Sciatic nerve (tissue), 2 donors: ENCODE measurements around the gene AGBL1. TPM values are rescaled to one million over a fixed set of nuclear protein-coding genes. Genes with fewer than 3 reads are reported as not detected.

Source experiments
- ATAC-seq: fragments of 200-7000 bp; cut with Tn5 transposase; one replicate; pipeline ENCODE4 v1.9.1; 2020; ENCODE audit warnings: mild to moderate bottlenecking, moderate library complexity
- DNase-seq: peaks from one replicate; pipeline ENCODE4 v3.0.0-alpha.2; 2020; ENCODE audit warnings: low spot score
- intact Hi-C: fragments of 100-400 bp; cut with DNase I; formaldehyde crosslinking; loops from one replicate; pipeline ENCODE4 v1.14.2; 2022
- total RNA-seq: library from RNA; stranded (reverse); fragmentation: NEBNext Ultra II Directional; extraction: Animal tissue kit (Norgen Biotek cat#: 25700); gene quantifications from one replicate; pipeline ENCODE4 v1.2.1, GENCODE V29; 2021
- donor health status: DM: no; HTN: no; CAD: no.
- donor health status: DM: no; HTN: no; CAD: no.

The AGBL1 gene
- total RNA-seq, 1 donor from 2014 or later = 0.49 TPM

DNA sequence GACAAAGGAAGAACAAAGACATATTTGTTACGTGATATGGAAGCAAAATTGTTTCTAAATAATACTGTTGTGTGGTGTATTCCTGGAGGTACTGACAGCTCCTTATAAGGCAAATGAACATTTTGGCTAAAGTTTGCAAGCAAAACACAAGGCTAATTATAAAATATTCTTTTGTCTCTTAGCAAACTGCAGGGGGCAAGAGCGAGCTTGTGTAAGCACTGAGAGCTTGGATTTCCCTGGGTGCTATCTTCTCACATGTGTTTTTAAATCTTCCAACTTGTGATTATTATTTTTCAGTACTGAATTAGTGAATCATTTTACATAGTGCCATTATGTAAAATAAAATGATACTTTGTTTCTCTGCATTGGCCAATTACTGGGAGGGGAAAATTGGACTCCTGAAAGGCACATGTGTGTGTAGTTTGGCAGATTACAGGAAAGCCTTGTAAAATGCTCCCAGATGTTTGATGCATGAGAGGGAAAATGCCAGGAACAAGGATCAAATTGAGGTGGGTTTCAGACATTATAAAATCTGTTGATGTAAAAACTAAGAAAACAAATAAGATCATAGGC lies 611.5 kb downstream of the AGBL1 start:
- intact Hi-C loops = no loop called here
- peak; percentile 51 for ATAC-seq
- DNase-seq = no peak

DNA sequence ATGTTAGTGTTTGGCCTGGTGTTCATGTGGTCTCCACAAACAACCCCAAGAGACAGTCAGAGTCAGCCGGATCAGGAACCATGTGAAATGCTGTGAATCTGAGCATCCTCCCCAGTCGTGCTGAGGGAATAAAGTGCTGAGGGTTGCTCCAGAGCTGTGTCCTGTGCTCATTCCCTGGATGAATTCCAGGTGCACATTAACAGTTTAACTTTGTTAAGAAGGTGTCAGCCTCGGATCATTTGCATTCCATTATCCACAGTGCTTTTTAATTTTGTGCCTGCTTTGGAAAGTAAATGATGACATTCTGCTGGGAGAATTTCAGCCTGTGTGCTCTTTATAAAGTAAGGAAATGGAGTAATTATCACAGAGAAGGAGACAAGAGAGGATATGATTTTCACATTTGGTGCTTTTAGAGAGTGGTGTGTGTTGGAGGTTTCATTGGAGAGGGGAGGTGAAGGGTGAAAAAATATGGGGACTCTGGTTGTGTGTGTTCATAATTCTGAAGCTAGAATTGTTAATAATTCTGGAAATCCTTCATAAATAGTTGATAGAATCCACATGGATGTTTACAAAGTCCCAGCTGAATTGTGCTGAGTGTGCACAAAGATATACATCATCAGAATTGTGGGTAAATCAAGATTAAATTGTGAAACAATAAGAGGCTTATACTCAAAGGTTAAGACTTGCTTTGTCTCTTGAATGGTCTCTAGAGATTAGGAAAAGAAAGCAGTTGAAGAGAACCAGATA lies 621.4 kb downstream of the AGBL1 start:
- no peak for DNase-seq
- intact Hi-C loops = no loop called here
- no peak for ATAC-seq

DNA sequence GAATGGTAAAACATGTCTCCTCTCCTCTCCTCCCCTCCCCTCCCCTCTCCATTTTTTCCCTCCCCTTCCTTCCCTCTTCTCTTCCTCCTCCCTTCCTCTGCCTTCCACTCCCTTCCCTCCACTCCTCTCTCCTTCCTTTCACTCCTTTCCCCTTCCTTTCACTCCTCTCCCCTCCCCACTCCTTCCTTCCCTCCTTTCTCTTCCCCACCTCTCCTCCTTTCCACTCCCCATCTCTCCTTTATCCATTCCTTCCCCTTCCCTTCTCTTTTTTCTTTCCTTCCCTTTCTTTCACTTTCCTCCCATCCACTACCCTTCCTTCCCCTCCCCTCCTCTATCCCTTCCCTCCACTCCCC lies 621.9 kb downstream of the AGBL1 start:
- intact Hi-C loops = no loop called here
- no peak for ATAC-seq
- no peak for DNase-seq

DNA sequence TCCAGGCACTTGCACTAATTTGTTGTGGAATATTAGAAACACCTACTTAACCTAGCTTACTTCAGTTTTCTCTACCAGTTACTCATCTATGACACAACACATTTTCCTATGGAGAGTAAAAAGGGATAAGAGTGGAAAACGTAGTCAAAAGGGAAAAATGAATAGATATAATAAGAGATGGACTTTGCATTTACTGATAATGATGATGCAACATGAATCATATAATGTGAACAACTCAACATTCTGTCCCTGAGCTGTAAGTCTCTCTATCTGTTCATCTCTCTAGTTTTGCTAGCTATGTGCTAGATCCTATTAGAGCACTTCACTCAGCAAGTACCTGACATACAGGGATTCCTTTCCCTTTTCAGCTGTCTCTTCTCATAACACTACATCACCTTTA lies 627.1 kb downstream of the AGBL1 start:
- ATAC-seq = no peak
- intact Hi-C loops = no loop called here
- DNase-seq = no peak

DNA sequence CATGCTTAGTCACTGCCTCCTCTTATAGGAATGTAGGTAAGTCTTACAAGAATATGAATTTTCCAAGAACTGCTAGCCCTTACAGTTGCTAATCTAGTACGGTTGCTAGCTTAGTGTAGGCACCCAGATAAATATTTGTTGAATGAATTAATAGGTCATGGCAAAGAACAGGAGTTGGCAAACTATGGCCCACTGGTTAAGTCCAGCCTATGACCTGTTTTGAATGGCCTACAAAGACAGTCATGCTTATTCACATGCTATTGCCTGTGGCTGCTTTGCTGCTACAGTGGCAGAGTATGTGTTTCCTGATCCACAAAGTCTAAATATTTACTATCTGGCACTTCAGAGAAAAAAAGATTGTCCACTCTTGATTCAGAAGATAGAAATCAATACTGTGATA lies 631.8 kb downstream of the AGBL1 start:
- no peak for DNase-seq
- intact Hi-C loops = no loop called here

DNA sequence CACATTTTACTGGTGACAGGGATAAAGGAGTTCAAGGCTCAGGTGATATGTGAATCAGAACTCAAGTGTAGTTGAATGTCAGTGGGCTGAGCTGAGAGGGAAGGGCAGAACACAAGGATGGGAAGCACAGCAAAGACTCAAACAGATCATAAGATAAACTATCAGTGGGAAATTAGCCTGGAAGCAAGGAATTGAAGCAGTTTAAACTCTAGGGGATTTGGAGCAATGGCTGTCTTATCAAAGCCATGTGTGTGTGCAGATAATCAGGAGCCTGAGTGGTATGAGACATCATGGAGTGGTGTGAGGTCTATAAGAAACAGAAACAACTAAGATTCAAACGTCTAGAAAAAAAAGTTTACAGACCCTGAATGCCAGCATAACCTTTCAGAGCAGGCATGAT lies 634.6 kb downstream of the AGBL1 start:
- ATAC-seq (no peak), DNase-seq (no peak)
- intact Hi-C loops = no loop called here

More for the DNA sequence above, 631.8 kb downstream of the AGBL1 start:
- ATAC-seq = no peak

DNA sequence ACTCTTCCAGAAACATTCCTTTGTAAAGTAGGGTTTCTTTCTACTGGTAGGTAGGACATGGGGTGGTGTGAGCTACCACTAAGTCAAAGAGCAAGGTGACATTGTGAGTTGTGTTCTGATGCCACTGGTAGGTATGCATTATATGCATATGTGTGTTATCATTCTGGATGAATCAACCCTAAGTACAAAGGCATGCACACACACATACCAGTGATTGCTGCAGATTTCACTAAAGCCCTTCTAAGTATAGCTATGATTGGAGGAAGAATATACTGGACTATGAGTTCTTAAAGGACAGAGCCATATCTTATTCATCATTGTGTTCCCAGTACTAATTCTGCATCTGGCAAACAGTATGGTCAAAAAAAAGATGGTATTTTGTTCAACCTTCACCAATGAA lies 646.0 kb downstream of the AGBL1 start:
- ATAC-seq (no peak), DNase-seq (no peak)
- intact Hi-C loops = no loop called here

DNA sequence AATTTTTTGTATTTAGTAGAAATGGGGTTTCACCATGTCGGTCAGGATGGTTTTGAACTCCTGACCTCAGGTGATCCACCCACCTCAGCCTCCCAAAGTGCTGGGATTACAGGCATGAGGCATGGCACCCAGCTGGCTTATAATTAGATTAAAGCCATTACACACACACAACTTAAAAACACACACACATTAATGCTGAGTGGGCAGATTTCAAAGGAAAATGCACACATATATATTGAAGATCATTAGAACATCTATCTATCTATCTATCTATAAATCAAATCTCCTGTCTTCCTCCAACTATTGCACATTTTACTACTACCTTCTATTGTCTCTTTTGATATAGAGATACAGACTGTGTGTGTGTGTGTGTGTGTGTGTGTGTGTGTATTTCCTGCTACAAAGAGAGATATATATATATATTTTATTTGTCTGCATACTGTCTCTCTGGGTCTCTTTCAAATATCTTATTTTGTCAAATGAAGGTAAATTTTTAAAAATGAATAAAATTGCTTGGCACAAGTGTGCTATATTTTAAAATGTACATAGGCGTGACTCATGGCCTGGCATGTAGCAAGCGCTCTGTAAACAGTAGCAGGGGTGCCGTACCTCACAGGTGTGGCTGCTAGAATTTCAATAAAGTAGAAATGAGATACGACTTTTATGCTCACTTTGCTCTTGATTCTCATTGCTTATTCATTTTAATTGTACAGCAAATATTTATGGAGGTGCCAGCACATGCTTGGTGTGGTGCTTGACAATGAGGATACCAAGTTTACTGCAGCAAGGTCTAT lies 655.8 kb downstream of the AGBL1 start:
- no peak for DNase-seq
- ATAC-seq = no peak
- intact Hi-C loops = no loop called here

DNA sequence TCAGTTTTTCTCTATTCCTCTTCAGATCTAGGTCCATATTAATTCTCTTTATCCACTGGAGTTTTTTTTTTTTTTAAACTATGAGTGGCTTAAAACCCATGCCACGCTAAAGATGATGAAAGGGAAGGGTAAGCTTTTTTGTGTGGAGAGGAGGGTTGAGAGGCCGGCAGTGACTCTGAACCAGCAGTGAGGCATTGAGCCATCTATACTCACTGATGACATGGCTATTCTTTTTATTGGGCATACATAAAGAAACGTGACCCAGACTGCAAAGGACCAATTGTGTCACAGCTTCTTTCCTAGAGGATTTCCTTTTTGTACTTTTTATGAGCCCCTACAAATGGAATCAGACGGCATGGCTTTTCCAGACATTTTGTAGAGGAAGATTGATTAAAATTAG lies 662.2 kb downstream of the AGBL1 start:
- no peak for ATAC-seq
- intact Hi-C loops = no loop called here
- DNase-seq = no peak

DNA sequence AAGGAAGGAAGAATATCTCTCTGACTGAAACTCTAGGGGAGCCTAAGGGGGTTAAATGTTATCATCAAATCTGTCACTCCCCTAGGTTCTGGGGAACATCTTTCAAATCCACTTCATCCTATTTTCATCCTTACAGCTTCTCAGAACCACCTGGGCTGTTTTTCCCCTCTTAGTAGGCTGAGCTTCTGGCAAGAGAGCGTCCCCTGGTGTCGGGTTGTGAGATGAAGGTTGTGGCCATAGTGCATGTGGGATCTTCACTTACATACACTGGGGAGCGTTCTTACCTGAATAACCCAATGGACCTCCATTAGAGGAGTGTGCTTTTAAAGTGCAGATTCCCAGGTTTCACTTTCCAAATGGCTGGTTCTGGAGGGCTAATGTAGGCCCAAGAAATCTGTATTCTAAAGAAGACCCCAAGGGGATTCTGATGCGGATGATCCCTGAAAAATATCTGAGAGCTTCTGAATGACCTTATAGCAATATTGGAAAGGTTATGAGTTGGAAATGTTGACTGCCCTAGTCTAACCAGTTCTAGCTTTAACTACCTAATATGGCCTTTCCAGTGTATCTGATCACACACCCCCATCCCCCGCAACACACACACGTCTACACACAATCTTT lies 663.7 kb downstream of the AGBL1 start:
- intact Hi-C loops = no loop called here
- peak; percentile 55 for DNase-seq
- no peak for ATAC-seq

DNA sequence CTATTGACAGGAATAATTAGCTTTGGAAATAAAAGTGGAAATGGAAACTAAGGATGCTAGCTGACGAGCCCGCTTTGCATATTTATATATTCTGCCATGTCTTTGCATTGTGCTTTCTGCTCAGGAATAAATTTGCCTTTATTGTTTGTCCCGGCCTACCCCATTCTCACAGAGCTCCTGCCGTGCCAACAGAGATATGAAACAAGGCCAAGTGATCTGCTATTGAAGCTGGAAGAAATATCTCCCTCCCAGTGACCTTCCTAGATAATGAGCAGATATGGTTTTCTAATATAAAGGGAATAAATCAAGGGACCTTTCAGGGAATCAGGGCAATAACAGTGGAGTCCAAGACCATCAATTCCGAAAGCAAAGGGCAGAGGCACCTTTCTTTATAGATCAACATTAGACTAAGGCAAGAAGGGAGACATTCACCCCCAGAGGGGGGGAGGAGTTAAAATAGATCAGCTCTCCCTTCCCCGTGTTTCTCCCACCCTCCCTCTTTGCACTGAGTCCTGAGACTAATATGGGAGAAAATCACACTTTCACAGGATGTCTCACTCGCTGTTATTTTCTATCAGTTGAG lies 664.6 kb downstream of the AGBL1 start:
- ATAC-seq = no peak
- no peak for DNase-seq
- intact Hi-C loops = no loop called here

DNA sequence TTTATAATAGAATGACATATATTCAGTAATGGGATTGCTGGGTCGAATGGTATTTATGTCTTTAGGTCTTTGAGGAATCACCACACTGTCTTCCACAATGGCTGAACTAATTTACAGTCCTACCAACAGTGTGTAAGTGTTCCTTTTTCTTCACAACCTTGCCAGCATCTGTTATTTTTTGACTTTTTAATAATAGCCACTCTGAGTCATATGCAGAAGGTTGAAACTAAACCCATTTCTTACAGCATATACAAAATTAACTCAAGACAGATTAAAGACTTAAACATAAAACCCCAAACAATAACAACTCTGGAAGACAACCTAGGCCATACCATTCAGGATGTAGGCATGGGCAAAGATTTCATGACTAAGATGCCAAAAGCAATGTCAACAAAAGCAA lies 671.4 kb downstream of the AGBL1 start:
- DNase-seq (no peak), ATAC-seq (no peak)
- intact Hi-C loops = no loop called here

DNA sequence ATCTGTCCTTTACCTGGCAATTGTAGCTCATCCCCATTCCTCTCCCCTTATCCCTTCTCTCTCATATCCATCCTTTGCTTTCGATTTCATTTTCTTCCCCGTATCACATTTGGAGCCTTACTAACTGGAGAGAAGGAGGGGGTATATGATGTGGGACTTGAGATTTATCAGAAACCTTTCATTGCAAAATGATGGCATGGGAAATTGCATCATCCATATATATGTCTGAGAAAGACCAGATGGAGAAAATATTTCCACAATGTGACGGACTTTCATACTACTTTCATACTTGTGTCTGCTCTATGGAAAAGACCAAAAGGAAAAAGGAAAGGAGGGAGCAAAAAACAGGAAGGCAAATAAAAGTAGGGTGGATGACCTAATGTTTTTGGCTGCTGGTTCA lies 675.2 kb downstream of the AGBL1 start:
- DNase-seq (no peak), ATAC-seq (no peak)
- intact Hi-C loops = no loop called here

DNA sequence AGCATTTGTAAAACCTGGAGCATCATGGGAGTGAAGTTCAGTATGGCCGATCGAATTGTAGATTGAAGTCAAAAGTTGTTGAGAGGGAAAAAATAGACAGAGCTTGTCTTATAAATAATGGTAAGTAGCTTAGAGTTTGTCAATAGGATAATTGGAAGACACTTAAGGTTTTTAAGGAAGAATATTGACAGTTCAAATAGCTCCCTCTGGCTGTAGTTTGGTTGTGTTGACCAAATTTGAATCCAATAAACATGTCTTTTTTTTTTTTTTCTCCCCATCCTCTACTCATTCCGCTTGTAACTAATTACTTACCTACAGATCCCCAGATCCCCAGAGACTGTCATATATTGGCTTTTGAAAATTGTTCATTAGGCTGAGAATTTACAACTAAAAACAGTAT lies 677.0 kb downstream of the AGBL1 start:
- intact Hi-C loops = no loop called here
- no peak for ATAC-seq
- DNase-seq = no peak

DNA sequence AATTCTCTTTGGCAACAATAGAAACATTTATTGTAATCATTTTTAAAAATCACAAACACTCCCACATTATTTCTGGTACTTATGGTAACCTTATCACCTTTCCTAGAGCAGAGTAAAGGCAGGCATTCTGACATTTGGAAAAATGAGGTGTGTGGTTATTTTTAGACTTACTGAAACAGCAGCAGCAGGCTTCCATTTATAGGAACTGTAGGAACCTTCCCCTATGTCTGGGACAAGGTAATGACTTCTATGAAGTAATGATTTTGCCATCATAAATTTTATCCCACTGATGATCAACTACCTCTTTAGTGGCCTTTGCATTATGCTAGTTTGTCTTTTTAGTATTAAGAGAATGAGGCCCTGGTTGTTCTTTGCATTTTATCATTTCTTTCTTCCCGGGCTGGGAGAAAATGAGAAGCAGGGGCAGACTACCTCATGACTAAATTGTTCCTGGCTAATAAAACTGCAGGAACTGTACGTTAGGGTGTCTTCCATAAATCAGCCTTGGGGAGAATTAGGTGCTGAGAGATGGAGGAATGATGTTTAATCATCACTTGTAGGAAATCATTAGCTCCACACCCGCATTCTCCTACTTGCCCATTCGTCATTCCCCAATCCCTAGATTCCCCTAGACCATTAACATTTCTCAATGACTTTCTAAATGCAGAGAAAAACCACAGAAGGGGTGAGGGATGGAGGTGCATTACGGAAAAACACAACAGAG lies 680.3 kb downstream of the AGBL1 start:
- ATAC-seq (no peak), DNase-seq (no peak)
- intact Hi-C loops = no loop called here

DNA sequence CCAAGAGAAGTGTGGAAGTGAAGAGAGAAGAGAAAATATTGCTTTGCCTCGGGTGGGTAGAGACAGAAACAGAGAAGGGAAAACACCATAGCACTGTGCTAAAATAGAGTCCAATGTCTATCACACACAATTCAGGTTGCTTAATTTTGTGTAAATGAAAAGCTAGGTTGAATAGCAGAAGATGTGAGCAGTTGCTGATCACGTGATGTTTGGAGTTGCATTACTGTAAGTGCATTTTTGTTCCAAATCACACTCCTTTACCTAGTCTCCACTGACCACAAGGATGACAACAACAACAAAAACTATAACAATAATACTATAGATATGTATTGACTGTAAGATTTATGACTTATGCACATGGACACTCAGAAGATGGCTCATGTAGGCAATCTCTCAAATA lies 683.2 kb downstream of the AGBL1 start:
- intact Hi-C loops = no loop called here
- no peak for ATAC-seq

DNA sequence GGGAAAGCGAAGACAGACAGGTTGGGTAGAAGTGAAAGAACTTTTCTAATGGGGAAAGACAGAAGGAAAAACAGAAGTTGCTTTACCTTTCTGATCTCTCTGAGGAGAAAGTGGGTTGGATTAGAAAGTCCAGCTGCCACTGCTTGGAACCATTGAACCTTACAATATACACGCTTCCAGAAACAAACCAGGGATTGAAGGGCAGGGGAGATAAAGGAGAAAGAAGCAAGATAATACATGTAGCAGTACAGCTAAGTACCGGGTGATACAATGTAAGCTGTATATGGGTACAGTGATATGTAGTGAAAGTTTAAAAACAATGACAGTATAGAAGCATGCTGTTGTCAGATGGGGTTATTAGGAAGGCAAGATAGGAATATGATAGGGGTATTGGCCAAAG lies 684.4 kb downstream of the AGBL1 start:
- intact Hi-C loops = no loop called here
- DNase-seq = no peak
- no peak for ATAC-seq

More for the DNA sequence above, 683.2 kb downstream of the AGBL1 start:
- no peak for DNase-seq

DNA sequence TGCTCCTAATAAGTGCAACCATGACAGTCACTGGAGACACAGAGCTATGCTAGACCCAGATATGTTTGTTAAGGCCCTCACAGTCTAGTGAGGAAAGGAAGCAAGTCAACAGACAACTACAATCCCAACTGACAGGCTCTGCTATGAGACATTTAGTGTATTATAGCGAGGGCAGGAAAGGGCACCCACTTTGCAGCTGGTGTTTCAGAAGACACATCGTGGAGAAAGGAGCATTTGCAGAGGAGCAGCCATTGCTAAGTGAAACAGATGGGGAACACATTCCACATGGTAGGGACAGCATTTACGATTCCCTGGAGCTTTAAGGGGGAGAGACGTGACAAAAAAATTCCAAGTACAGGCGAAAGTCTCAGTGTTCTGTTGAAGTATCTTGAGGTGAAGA lies 685.6 kb downstream of the AGBL1 start:
- no peak for DNase-seq
- no peak for ATAC-seq
- intact Hi-C loops = no loop called here
